Neuronal stem cell (in vitro differentiated cells): Measurements from ENCODE around the gene SHF.
A peak's percentile ranks its signal among the peaks of the same experiment; 100 is the strongest.

Source experiments
- DNase-seq: peaks from one replicate; pipeline ENCODE4 v3.0.0-alpha.2; 2013; ENCODE audit warnings: low spot score
- H2AFZ ChIP-seq: one replicate; pipeline ENCODE4 v1.6.1; 2013; ENCODE audit warnings: mild to moderate bottlenecking, low read length, inconsistent platforms
- H2AK5ac ChIP-seq: 2 replicates; pipeline ENCODE4 v1.6.1; 2013; ENCODE audit warnings: low read depth, mild to moderate bottlenecking, inconsistent platforms, low read length, moderate library complexity, mixed read lengths
- H2BK120ac ChIP-seq: 2 replicates; pipeline ENCODE4 v1.6.1; 2013; ENCODE audit warnings: low read depth, mild to moderate bottlenecking, inconsistent platforms, low read length, moderate library complexity, mixed read lengths
- H2BK12ac ChIP-seq: one replicate; pipeline ENCODE4 v1.6.1; 2013; ENCODE audit warnings: low read length, inconsistent platforms
- H2BK15ac ChIP-seq: 2 replicates; pipeline ENCODE4 v1.6.1; 2013; ENCODE audit warnings: mild to moderate bottlenecking, low read length, inconsistent platforms, mixed read lengths
- H2BK5ac ChIP-seq: one replicate; pipeline ENCODE4 v1.6.1; 2013; ENCODE audit warnings: inconsistent platforms, mild to moderate bottlenecking, low read length, moderate library complexity
- H3K14ac ChIP-seq: one replicate; pipeline ENCODE4 v1.6.1; 2013; ENCODE audit warnings: low read length, inconsistent platforms
- H3K18ac ChIP-seq: 2 replicates; pipeline ENCODE4 v1.6.1; 2013; ENCODE audit warnings: low read length, inconsistent platforms
- H3K23ac ChIP-seq: 2 replicates; pipeline ENCODE4 v1.6.1; 2013; ENCODE audit warnings: low read depth, mild to moderate bottlenecking, mixed read lengths, low read length, inconsistent platforms; ENCODE audit not compliant: poor library complexity
- H3K27ac ChIP-seq: replicated peaks from 3 replicates; pipeline ENCODE4 v1.5.1; 2013; ENCODE audit warnings: low read length, inconsistent platforms
- H3K27me3 ChIP-seq, 3 experiments: 2 replicates each; pipeline ENCODE4 v1.6.1; 2013; ENCODE audit warnings: low read length in 3 of 3, mild to moderate bottlenecking in 2 of 3, inconsistent platforms in 1 of 3, low read depth in 1 of 3, mixed read lengths in 1 of 3, moderate library complexity in 1 of 3; ENCODE audit not compliant: control insufficient read depth in 3 of 3, insufficient read depth in 3 of 3
- H3K36me3 ChIP-seq, 2 donors: replicated peaks in 1 of 2; 2 replicates each; pipeline ENCODE4 v1.6.1; 2013; ENCODE audit warnings: low read length in 2 of 2; ENCODE audit not compliant: control insufficient read depth in 2 of 2, insufficient read depth in 2 of 2
- H3K4ac ChIP-seq: 2 replicates; pipeline ENCODE4 v1.6.1; 2013; ENCODE audit warnings: inconsistent platforms, mild to moderate bottlenecking, low read length, moderate library complexity
- H3K4me1 ChIP-seq, 2 donors: 1 replicate in 1 of 2; 2 replicates in 1 of 2; pipeline ENCODE4 v1.6.1; 2013; ENCODE audit warnings: low read length in 2 of 2, low read depth in 1 of 2; ENCODE audit not compliant: control insufficient read depth in 2 of 2, insufficient read depth in 1 of 2
- H3K4me2 ChIP-seq: one replicate; pipeline ENCODE4 v1.6.1; 2013; ENCODE audit warnings: mild to moderate bottlenecking, low read length, inconsistent platforms; ENCODE audit not compliant: insufficient read depth, poor library complexity, severe bottlenecking
- H3K4me3 ChIP-seq, 2 donors: 2 replicates each; pipeline ENCODE4 v1.5.1; 2013; ENCODE audit warnings: low read length in 2 of 2, mild to moderate bottlenecking in 2 of 2, inconsistent platforms in 1 of 2, moderate library complexity in 1 of 2
- H3K79me1 ChIP-seq: one replicate; pipeline ENCODE4 v1.6.1; 2013; ENCODE audit warnings: low read depth, mild to moderate bottlenecking, inconsistent platforms, low read length, moderate library complexity
- H3K9ac ChIP-seq: one replicate; pipeline ENCODE4 v1.6.1; 2013; ENCODE audit warnings: mild to moderate bottlenecking, low read depth, low read length, inconsistent platforms; ENCODE audit not compliant: poor library complexity
- H3K9me3 ChIP-seq, 2 donors: replicated peaks in 1 of 2; 2 replicates each; pipeline versions ENCODE3 to v1.6.1; 2013; ENCODE audit warnings: low read length in 2 of 2, mild to moderate bottlenecking in 2 of 2, inconsistent platforms in 1 of 2, low read depth in 1 of 2, mixed read lengths in 1 of 2, moderate library complexity in 1 of 2; ENCODE audit not compliant: control insufficient read depth in 2 of 2, insufficient read depth in 1 of 2
- H4K8ac ChIP-seq: one replicate; pipeline ENCODE4 v1.6.1; 2013; ENCODE audit warnings: low read depth, mild to moderate bottlenecking, inconsistent platforms, low read length, moderate library complexity
- H4K91ac ChIP-seq: one replicate; pipeline ENCODE4 v1.6.1; 2013; ENCODE audit warnings: low read length, low read depth, mild to moderate bottlenecking, inconsistent platforms; ENCODE audit not compliant: poor library complexity
- WGBS, 2 donors: extraction: QIAGEN DNeasy Blood & Tissue Kit; methylation state at CpG; one replicate each; pipeline ENCODE4 v1.1.7; 2013; ENCODE audit warnings: missing lambda C conversion rate in 2 of 2, mixed read lengths in 1 of 2; ENCODE audit not compliant: insufficient read length in 2 of 2, insufficient replicate concordance in 1 of 2; ENCODE audit errors: extremely low coverage in 2 of 2; 5-methylcytosine and 5-hydroxymethylcytosine counted together

The SHF gene

DNA sequence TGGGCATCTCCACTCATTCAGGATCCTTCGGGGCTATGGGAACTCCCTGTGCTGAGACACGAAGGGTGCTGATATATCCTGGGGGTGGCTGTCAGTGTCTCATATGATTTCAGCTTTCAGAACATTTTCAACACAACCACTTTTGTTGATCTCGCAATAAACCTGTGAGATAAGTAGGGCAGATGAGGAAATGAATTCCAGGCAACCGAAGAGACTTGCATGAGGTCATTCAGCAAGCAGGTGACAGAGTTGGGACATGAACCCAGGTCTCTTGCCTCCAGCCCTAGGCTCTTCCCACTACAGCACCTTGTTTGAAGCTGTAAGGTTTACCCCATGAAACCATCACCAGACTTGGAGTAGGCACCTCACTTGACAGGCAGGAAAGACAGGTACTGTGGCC, 41.4 kb downstream of the SHF start:
- Histone ChIP-seq H3K4me3 (no peak overlapping the region), H4K91ac (no peak overlapping the region), H3K23ac (no peak overlapping the region), H2BK5ac (no peak overlapping the region), H3K14ac (no peak overlapping the region), H3K27ac (no peak overlapping the region), H3K27me3 (peaks cover 0 to 32% (median 2%) of the 10 kb centered on the region in 3 experiments), H3K9ac (no peak overlapping the region), H2BK12ac (no peak overlapping the region), H4K8ac (no peak overlapping the region), H2AK5ac (no peak overlapping the region), H3K4ac (no peak overlapping the region), H3K9me3 (no peaks in the 10 kb centered on the region), H3K18ac (no peak overlapping the region), H3K4me2 (no peak overlapping the region), H2BK15ac (no peak overlapping the region), H2BK120ac (no peak overlapping the region), H3K79me1 (no peaks in the 10 kb centered on the region), H3K36me3 (no peaks in the 10 kb centered on the region), H3K4me1 (peaks cover 0 to 5% of the 10 kb centered on the region in 2 donors), H2AFZ (no peak overlapping the region)
- DNase-seq: no peak
- no CpG with 5 or more reads among the region's 4 CpGs for WGBS, 2 donors

DNA sequence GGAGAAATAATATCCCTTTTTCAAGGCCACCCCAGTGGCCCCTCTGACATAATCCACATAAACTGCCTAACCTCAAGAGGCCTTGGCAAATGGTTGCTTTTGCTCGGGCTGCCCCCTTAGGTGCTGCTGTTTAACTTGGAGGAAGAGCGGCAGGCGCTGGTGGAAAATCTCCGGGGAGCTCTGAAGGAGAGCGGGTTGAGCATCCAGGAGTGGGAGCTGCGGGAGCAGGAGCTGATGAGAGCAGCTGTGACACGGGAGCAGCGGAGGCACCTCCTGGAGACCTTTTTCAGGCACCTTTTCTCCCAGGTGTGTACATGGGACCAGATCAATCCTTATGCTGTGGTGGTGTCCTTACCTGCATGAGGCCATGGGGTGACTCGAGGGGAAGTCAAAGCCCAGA, 43.0 kb downstream of the SHF start:
- H3K4me1 ChIP-seq: peaks cover 0 to 5% of the 10 kb centered on the region in 2 donors
- H3K14ac ChIP-seq: no peak overlapping the region
- no peak overlapping the region for H2BK12ac ChIP-seq
- no CpG with 5 or more reads among the region's 9 CpGs for WGBS, 2 donors
- DNase-seq: no peak
- H3K27me3 ChIP-seq: peaks cover 0 to 47% (median 0%) of the 10 kb centered on the region in 3 experiments
- no peak overlapping the region for H3K9ac ChIP-seq
- H3K4me2 ChIP-seq: no peak overlapping the region
- no peaks in the 10 kb centered on the region for H3K9me3 ChIP-seq
- no peak overlapping the region for H2BK120ac ChIP-seq
- no peak overlapping the region for H2BK15ac ChIP-seq
- H2BK5ac ChIP-seq: no peak overlapping the region
- no peak overlapping the region for H3K4ac ChIP-seq
- H3K23ac ChIP-seq: no peak overlapping the region
- H4K8ac ChIP-seq: no peak overlapping the region
- no peak overlapping the region for H2AK5ac ChIP-seq
- no peak overlapping the region for H3K4me3 ChIP-seq
- no peaks in the 10 kb centered on the region for H3K79me1 ChIP-seq
- no peaks in the 10 kb centered on the region for H3K36me3 ChIP-seq
- H2AFZ ChIP-seq: no peak overlapping the region
- H3K18ac ChIP-seq: no peak overlapping the region
- H4K91ac ChIP-seq: no peak overlapping the region
- H3K27ac ChIP-seq: no peak overlapping the region

DNA sequence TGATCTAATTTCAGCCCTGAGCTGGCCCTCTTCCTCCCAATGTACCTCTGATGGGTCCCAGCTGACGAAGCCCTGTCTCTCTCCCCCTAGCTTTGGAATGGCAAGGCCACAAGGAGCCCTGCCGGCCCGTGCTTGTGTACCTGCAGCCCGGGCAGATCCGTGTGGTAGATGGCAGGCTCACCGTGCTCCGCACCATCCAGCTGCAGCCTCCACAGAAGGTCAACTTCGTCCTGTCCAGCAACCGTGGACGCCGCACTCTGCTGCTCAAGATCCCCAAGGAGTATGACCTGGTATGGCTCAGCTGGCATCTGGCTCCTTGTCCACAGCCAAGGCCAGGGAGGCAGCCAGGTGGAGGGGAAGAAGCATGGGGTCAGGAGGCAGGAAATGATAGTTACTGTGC, 43.8 kb downstream of the SHF start:
- Histone ChIP-seq H2BK12ac (no peak overlapping the region), H3K27ac (no peak overlapping the region), H2BK5ac (no peak overlapping the region), H2BK120ac (no peak overlapping the region), H3K27me3 (peaks cover 0 to 55% (median 0%) of the 10 kb centered on the region in 3 experiments), H4K8ac (no peak overlapping the region), H3K4me1 (peaks cover 0 to 4% of the 10 kb centered on the region in 2 donors), H2AK5ac (no peak overlapping the region), H3K4me3 (no peak overlapping the region), H3K79me1 (no peaks in the 10 kb centered on the region), H3K18ac (no peak overlapping the region), H3K23ac (no peak overlapping the region), H3K4ac (no peak overlapping the region), H3K9me3 (no peaks in the 10 kb centered on the region), H4K91ac (no peak overlapping the region), H2AFZ (no peak overlapping the region), H3K9ac (no peak overlapping the region), H3K36me3 (no peaks in the 10 kb centered on the region), H2BK15ac (no peak overlapping the region), H3K4me2 (no peak overlapping the region), H3K14ac (no peak overlapping the region)
- no peak for DNase-seq
- WGBS, 2 donors: no CpG with 5 or more reads among the region's 11 CpGs

DNA sequence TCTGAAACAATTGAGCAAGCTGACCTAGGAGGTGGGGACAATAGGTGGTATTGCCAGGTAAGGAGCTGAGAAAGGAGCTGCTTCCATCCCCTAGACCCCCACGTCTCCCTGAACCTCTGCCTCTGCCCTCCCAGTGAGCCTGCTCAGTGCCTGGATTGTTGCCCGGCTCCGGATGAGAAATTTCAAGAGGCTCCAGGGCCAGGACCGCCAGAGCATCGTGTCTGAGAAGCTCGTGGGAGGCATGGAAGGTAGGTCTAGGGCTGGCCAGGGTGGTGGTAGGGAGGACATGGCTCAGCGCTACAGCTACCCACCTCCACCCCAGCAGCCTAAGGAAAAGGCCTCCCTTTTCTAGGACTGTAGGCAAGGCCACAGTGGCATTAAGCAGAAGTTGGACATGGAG, 44.7 kb downstream of the SHF start:
- no peak overlapping the region for H4K8ac ChIP-seq
- H3K79me1 ChIP-seq: no peaks in the 10 kb centered on the region
- no peak overlapping the region for H3K9ac ChIP-seq
- H4K91ac ChIP-seq: no peak overlapping the region
- H3K23ac ChIP-seq: no peak overlapping the region
- no peaks in the 10 kb centered on the region for H3K9me3 ChIP-seq
- no peak overlapping the region for H2BK120ac ChIP-seq
- no peak overlapping the region for H3K4ac ChIP-seq
- no CpG with 5 or more reads among the region's 7 CpGs for WGBS, 2 donors
- peak overlapping the region; percentile 15 for H3K14ac ChIP-seq
- H2AK5ac ChIP-seq: no peak overlapping the region
- no peak overlapping the region for H3K4me3 ChIP-seq
- H2BK12ac ChIP-seq: no peak overlapping the region
- H3K36me3 ChIP-seq: no peaks in the 10 kb centered on the region
- no peak overlapping the region for H2BK15ac ChIP-seq
- DNase-seq: no peak
- no peak overlapping the region for H3K18ac ChIP-seq
- no peaks in the 10 kb centered on the region for H3K4me1 ChIP-seq
- H3K27me3 ChIP-seq: peaks cover 0 to 64% (median 0%) of the 10 kb centered on the region in 3 experiments
- no peak overlapping the region for H3K4me2 ChIP-seq
- H2BK5ac ChIP-seq: no peak overlapping the region
- no peak overlapping the region for H3K27ac ChIP-seq
- H2AFZ ChIP-seq: no peak overlapping the region
